ENCODE results near the gene KRT85. TPM values are rescaled to one million over a fixed set of nuclear protein-coding genes. Genes with fewer than 3 reads are reported as not detected.

Gene KRT85
- total RNA-seq, 2 experiments from 2014 or later = not detected

GRCh38 chr12:52323001-52323400 is 44.3 kb downstream of the KRT85 start:
- POLR2A ChIA-PET = interaction anchor here (0.5 kb wide), 1 partner anchor 74 kb away, joined by 3 read pairs; no protein-coding TSS in a partner anchor
- no peak for TF ChIP-seq CTCF (IDR thresholded peaks at IDR 0.05)
- intact Hi-C loops (cut with DNase I, micrococcal nuclease) = no loop called here
- H3K36me3 Mint-ChIP-seq (ENCODE audit: low read depth) = no peaks in the 10 kb centered on the region
- H3K4me3 Mint-ChIP-seq = no peak overlapping the region
- no peak for ATAC-seq (ENCODE audit: poor library complexity)
- Histone ChIP-seq H3K27me3 (ENCODE audit: control insufficient read depth in 1 of 2, insufficient read depth in 2 of 2, low read length in 2 of 2) (peaks cover 5 to 12% of the 10 kb centered on the region in 2 experiments), H3K9me3 (ENCODE audit: control insufficient read depth in 1 of 2, insufficient read depth in 1 of 2, low read length in 2 of 2) (no peaks in the 10 kb centered on the region), H3K27ac (ENCODE audit: low read depth in 1 of 2, low read length in 2 of 2) (no peak overlapping the region), H3K4me1 (ENCODE audit: insufficient read depth, low read length) (peaks cover 10% of the 10 kb centered on the region), H3K36me3 (ENCODE audit: insufficient read depth, low read length) (no peaks in the 10 kb centered on the region), H3K4me3 (ENCODE audit: low read length) (no peak overlapping the region)
- H3K9me3 Mint-ChIP-seq = no peaks in the 10 kb centered on the region
- peaks cover 7% of the 10 kb centered on the region for H3K4me1 Mint-ChIP-seq (ENCODE audit: low read depth)
- H3K27ac Mint-ChIP-seq = no peak overlapping the region
- peaks cover 63% of the 10 kb centered on the region for H3K27me3 Mint-ChIP-seq
- DNase-seq = no peak
- CTCF ChIA-PET = no interaction called here

GRCh38 chr12:52322069-52322468 is 45.2 kb downstream of the KRT85 start:
- H3K27me3 Mint-ChIP-seq = peaks cover 57% of the 10 kb centered on the region
- no peak for TF ChIP-seq CTCF (IDR thresholded peaks at IDR 0.05)
- no peak overlapping the region for H3K4me3 Mint-ChIP-seq
- H3K36me3 Mint-ChIP-seq (ENCODE audit: low read depth) = no peaks in the 10 kb centered on the region
- DNase-seq = no peak
- peaks cover 2% of the 10 kb centered on the region for H3K4me1 ChIP-seq (ENCODE audit: insufficient read depth, low read length)
- H3K27ac ChIP-seq (ENCODE audit: low read depth in 1 of 2, low read length in 2 of 2) = no peak overlapping the region
- H3K27me3 ChIP-seq (ENCODE audit: control insufficient read depth in 1 of 2, insufficient read depth in 2 of 2, low read length in 2 of 2) = peaks cover 5 to 12% of the 10 kb centered on the region in 2 experiments
- intact Hi-C loops (cut with DNase I, micrococcal nuclease) = no loop called here
- no peak overlapping the region for H3K4me3 ChIP-seq (ENCODE audit: low read length)
- POLR2A ChIA-PET = no interaction called here
- no peaks in the 10 kb centered on the region for H3K9me3 Mint-ChIP-seq
- ATAC-seq (ENCODE audit: poor library complexity) = no peak
- H3K36me3 ChIP-seq (ENCODE audit: insufficient read depth, low read length) = no peaks in the 10 kb centered on the region
- CTCF ChIA-PET = no interaction called here
- H3K27ac Mint-ChIP-seq = no peak overlapping the region
- no peaks in the 10 kb centered on the region for H3K9me3 ChIP-seq (ENCODE audit: control insufficient read depth in 1 of 2, insufficient read depth in 1 of 2, low read length in 2 of 2)
- H3K4me1 Mint-ChIP-seq (ENCODE audit: low read depth) = no peaks in the 10 kb centered on the region

DNA sequence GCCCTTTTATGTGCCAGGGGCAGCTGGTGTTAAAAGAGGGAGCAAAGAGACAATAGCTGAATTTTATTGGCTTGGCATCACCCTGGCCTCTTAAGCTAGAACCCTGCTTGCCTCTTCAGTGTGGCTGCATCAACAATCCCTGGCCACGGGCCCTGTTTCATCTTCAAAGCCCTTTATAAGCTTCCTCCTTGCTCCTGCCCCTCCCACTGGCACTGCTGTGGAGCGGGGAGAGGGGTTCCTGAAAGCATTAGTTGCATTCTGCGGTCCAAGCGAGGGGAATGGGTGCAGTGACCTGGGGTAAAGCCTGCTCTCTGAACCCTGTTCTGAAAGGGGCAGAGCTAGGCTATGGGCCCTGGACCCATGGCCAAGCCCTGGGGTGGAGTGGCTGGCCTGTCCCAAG is 45.9 kb downstream of the KRT85 start:
- H3K27me3 Mint-ChIP-seq = peaks cover 57% of the 10 kb centered on the region
- CTCF ChIA-PET = no interaction called here
- H3K27me3 ChIP-seq (ENCODE audit: control insufficient read depth in 1 of 2, insufficient read depth in 2 of 2, low read length in 2 of 2) = peaks cover 5 to 12% of the 10 kb centered on the region in 2 experiments

More for the DNA sequence above, 45.9 kb downstream of the KRT85 start:
- DNase-seq = no peak
- POLR2A ChIA-PET = no interaction called here
- Histone ChIP-seq H3K4me3 (ENCODE audit: low read length) (no peak overlapping the region), H3K4me1 (ENCODE audit: insufficient read depth, low read length) (peaks cover 2% of the 10 kb centered on the region), H3K9me3 (ENCODE audit: control insufficient read depth in 1 of 2, insufficient read depth in 1 of 2, low read length in 2 of 2) (no peaks in the 10 kb centered on the region), H3K27ac (ENCODE audit: low read depth in 1 of 2, low read length in 2 of 2) (no peak overlapping the region), H3K36me3 (ENCODE audit: insufficient read depth, low read length) (no peaks in the 10 kb centered on the region)
- no peak overlapping the region for H3K4me3 Mint-ChIP-seq
- no peaks in the 10 kb centered on the region for H3K4me1 Mint-ChIP-seq (ENCODE audit: low read depth)
- no peak for ATAC-seq (ENCODE audit: poor library complexity)
- H3K9me3 Mint-ChIP-seq = no peaks in the 10 kb centered on the region
- no peak for TF ChIP-seq CTCF (IDR thresholded peaks at IDR 0.05)
- no peaks in the 10 kb centered on the region for H3K36me3 Mint-ChIP-seq (ENCODE audit: low read depth)
- intact Hi-C loops (cut with DNase I, micrococcal nuclease) = no loop called here
- no peak overlapping the region for H3K27ac Mint-ChIP-seq
